NCI-H2171 treated with DMSO at 0.1 percent for 48 hours (cell line): ENCODE data around the gene TRIL.

ENCODE experiments used
- DNase-seq: peaks from one replicate; lab custom pipeline; 2025; lab: John Stamatoyannopoulos, UW

The TRIL gene

DNA sequence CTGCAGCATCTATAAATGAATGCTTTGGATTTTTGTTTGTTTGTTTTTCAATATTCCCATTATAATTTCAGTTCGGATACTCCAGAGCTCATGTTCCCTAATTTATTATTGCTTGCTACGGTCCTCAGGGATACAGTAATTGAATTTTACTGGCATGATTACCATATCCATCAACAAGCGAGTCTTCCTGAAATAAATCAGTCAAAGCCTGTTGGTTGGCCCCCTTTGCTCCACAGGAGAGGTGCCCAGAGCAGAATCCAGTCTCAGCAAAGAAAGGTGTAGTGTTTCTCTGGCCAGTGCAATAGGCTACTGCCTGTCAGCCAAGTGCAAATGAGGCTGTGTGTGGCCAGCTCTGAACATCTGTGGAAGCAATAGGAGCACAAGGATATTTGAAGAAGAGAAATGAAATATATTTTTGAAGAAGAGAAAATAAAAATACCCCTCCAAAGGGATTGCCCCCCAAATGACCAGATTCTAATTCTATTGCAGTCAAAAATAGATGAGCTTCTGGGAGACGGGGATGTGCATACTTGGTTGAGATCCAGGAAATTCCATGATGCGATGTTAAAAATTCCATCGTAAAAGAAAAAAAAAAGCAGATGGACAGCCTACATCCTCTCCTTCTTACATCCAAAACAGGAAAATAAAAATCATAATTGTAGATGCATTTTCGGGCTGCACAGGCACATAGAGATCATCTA, 18.1 kb downstream of the TRIL start:
- no peak for DNase-seq

DNA sequence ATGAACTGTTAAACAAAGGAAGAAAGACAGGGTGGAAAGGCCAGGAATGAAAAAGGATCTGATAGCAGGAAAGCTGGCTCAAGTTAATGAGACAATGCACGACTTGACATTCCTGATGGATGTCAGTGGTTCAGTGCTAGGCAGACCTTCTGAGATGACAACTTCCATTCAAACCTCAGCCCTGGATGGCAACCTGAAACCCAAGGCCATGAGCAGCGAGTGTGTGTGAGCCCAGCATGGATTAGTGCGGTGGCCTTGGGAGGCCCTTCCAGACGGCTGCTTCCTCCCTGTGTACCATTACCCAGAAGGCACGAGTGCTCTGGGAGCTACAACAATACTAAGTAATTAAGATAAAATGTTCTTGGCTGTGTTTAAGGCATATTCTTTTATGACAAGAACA, 18.8 kb downstream of the TRIL start:
- no peak for DNase-seq

DNA sequence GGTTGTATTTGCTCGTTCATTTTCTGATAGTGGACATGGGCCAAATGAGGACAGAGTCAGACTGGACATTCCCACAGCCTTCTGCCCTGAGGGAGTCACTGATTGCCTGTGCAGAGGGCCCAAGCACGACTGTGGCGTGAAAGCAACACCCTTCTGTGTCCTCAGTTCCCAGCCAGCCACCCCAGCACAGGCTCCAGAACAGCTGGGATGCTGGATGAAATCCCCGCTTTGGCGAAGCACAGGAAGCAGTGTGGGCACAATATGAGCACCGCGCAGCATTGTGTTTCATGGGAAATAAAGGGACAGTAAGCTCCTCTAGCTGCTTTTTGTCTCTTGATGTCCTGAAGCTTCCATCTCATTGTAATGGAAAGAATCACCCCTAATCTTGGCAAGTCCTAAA, 20.5 kb downstream of the TRIL start:
- no peak for DNase-seq

DNA sequence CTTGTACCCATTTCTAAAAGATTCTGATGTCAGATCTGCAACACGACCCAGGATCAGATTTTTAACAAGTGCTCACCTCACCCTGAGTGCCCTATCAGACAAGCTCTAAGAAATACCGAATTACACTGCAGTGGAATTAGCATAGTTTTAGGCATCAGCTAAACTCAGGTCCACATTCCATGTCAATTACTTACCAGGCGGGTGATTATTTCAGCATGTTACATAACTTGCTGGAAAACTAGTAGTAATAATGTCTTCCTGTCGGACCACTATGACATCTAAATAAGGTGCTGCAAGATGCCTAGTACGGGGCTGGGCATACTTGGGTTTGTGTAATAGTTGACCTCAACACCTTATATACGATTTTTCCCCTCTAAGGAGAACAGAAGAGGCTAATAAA, 21.0 kb downstream of the TRIL start:
- DNase-seq = no peak

DNA sequence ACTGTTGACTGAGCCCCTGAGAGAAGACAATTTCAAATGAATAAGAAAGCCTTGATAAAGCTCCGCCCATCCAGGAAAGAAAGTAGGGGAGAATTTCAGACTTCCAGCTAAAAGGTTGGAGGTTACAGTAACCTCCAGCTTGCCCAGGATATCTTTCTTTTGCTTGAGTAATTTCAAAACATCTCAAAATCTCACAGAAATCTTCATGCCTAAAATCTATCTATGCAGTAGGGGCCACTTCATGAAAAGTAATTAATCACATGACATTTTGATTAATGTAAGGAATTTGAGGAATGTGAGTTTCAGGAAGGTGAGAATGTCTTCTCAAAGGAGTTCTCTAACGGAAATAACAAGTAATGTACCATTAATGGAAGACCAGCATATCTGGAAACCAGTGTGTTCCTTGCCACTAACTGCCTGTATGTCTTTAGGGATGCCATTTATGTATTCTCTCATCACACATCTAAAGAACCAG, 24.2 kb downstream of the TRIL start:
- no peak for DNase-seq

DNA sequence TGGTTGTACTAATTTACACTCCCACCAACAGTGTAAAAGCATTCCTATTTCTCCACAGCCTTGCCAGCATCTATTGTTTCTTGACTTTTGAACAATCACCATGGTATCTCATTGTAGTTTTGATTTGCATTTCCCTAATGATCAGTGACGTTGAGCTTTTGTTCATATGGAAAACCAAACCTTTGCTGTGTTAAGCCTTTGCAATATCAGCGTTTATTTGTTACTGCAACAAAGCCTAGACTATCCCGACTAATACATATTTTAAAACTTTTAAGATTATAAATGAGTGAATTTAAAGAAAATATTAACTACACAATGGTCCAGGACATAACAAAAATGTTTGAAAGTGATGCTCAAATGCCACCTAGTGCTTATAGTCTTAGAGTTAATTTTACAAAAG, 26.6 kb downstream of the TRIL start:
- DNase-seq = no peak

DNA sequence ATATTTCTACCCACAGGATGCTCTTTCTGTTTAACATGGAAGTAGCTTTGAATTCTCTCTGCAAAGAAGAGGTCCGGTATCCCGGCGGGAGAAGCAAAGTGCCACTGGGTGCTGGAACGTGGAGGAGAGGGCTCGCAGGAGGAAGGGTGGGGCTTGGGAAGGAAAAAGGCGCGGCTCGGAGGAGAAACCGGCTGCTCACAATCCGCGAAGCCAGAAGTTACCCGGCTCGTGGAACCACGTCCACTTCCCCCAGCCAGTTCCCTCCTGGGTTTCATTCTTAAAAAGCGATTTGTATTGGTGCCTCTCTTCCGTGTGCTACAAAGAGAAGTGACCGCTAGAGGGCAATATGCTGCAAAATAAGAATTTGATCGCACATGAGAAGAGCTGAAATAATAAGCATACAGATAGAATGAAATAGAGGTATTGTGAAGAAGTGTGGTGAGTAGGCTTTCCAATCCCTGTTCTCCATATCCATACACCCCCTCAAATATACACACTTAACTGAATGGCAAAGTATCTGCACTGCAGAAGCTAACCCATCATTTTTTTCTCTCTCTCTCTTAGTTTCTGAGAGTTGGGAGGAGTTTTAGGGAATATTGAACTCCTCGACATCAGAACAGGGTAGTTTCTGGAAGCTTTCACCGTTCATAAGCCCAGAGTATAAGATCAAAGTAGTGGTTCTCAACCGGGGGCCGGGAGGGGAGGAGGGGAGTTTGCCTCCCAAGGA, 31.1 kb downstream of the TRIL start:
- peak; percentile 87 for DNase-seq

DNA sequence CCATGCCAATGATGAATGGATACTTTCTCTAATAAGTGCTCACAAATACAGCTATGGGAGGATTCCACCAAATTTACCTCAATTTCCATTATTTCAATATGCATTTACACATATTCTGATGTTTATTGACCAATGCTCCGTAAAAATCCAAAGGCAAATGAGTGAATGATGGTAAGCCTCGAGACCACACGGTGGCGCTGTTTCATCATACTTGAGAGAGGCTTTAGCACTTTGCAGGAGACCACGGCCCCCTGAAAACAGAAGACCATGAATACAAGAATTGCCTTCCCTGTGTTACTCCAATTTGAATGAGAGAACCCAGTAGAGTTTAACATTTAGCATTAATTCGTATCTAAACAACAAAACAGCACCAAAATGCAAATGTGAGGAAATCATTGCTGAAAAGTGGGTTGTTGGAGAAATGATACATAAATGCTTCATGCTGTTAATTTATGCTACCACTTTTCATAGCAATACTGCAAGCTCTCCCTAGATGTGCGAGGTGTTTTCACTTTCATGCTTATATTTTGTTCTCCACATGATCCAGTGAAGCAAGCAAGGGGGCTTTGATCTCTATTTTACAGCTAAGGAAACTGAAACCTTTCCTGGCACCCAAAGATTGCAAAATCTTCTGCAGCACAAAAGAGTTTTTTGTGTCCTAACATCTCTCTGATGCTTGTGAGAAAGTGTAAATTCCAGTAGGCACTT, 35.4 kb downstream of the TRIL start:
- peak; percentile 70 for DNase-seq

DNA sequence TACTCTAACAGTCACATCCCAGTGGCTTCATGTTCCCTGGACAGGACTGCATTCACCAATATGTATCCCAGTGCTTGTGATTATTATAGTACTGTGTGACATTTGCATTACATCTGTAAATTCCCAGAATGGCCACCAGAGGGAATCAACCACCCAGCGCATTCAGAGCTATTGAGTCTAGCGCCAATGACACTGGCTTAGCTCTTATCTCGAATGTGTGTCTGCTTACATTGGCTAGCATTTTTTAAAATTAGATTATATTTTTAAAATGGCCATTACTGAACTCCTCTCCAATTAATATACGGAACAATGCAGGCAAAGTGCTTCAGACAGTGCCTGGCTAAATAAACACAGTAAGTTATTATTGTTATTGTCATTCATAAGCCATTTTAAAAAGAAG, 36.3 kb downstream of the TRIL start:
- DNase-seq = peak; percentile 73

DNA sequence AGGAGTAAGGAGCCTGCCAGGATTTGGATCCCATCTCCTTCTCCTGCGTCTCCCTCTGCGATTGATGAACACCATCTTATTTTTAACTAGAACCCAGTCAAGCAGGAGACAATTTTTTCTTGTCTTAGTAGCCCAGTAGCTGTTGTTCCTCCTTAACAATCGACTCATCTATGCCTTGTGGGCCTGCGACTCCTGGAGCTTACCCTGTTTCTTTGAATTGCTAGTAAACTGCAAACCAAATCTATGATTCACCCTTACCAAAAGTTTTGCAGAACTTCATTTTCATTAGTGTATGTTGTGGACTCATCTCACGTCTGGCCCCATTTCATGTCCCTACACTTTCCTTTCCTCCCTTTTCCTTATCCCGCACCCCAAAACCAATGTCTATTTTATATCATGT, 37.7 kb downstream of the TRIL start:
- no peak for DNase-seq

DNA sequence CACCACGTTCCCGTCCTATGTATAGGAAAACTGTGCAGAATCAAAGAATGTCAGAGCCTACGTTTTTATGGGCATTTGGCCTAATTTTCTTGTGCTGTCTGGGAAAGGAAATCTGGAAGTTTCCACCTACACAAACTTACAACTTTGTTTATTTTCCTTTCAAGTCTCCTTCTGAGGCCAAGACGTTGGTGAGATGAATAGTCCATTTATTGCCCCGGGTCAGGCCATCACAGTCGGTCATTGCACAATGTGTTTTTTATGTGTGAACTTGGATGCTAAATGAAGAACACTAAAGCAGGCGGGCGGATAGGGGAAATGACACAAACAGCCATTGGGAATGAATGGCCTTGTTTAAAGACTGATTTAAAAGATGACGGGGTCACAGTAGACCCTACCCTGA, 38.6 kb downstream of the TRIL start:
- no peak for DNase-seq

DNA sequence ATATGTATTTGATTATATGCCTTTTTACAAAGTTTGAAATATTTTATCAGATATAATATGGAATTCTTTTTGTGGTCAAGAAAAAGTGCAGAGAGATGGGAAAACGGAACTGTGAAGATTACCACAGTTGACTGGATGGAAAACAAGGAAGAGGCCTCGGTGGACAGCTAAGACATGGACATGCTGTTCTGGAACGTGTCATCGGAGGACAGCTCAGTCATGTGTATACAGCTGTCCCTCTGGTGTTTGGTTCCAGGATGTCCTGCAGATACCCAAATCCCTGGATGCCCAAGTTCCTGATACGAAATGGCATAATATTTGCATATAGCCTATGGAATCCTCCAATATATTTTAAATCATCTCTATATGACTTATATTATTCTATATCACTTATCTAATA, 49.4 kb downstream of the TRIL start:
- DNase-seq = no peak

DNA sequence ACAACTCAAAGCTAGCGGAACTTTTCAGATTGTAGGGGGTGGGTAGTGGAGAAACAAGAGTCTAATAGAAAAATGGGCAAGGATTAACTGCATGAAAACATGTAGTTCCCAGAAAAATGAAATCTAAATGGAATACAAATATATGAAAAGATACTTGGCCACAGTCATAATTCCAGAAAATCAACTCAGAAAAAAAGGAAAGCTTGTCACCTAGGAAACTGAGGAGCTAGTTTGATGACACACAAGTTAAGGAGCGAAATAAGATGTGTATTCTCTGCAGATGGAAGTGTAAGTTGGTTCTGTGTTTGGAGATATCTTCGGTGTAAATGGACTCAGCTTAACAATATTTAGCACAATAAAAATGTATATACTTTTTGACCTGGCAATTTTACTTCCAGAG, 52.7 kb downstream of the TRIL start:
- DNase-seq = no peak

DNA sequence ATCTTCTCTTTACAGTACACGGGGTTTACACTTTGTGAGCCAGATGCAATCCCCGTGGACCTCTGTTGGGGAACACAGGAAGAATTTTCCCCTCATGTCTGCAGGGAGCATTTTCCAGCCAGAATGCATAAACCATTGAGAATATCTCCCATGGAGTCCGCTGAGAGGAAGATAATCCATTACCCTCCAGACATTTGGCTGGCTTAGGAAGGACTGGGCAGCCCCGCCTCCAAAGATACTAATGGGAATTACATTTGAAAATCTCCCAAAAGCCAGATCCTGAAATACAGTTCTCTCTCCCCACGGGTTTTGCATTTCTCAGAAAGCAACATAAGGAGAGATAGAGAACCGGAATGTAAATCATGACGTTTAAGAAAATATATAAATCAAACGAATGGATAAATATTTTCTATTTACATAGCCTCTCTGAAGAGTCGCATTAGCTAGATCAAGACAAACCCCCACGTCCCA, 53.5 kb downstream of the TRIL start:
- no peak for DNase-seq

DNA sequence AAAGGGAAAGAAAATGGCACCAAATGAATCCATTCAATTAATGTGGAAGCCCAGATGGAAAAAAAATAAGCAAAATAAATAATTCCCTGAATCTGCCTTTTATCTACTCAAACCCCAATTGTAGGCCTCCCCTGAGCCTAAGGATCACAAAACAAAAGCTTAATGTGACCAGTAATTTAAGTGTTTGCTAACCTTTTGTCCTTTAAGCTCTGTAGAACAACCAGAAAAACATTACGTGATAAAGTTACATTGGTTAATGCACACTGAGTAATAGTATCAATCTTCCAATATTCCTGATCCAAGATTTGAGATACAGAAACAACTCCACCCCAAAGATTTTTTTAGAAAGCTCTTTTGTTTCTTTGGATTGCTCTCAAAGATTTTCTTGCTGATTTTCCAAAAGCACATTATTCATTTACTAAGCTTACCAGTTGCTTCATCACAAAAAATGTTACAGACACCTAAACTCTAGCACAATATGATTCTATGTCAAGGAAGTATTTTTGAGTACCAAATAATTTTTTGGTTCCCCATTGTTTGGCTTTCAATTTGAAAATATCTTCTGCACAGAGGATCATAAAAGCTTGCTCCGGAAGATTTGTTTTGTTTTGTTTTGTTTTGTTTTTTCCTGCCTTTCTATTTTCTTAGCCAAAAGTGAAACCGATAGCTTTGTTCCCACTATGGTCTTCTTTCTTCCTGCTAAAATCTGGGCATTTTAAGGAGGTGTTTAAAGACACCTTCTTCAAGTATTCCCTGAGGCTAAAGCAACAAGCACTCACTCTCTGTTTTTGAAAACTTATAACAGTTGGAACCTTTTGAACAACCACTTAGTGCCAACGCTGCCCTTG, 54.2 kb downstream of the TRIL start:
- DNase-seq = no peak
